ENCODE data around the gene IFI27. TPM values are rescaled to one million over a fixed set of nuclear protein-coding genes. Genes with fewer than 3 reads are reported as not detected.
A peak's percentile ranks its signal among the peaks of the same experiment; 100 is the strongest.

The IFI27 gene
- total RNA-seq, 1 experiment from 2014 or later = 2.3 TPM

GRCh38 chr14:94080621-94081385 is 29.7 kb upstream of the IFI27 start, which contains the start of the genes DDX24 and IFI27L1:
Gene DDX24, minus strand, starts transcription at chr14:94081202. Its CDS starts 1,460 bp downstream, at chr14:94079742.
Gene IFI27L1, plus strand, starts transcription at chr14:94081310. Its CDS starts 15,628 bp downstream, at chr14:94096938.
- H3K4me3 ChIP-seq (ENCODE audit: low read depth in 2 of 2, low read length in 2 of 2) = peak within 1 kb of the TSS; percentile 84 to 96
- ATAC-seq = peak; percentile 100
- peaks cover 18% of the 10 kb centered on the region; the same call in 1 of the 2 replicates for H3K9me3 ChIP-seq (ENCODE audit: control insufficient read depth, insufficient read depth, low read depth, low read length)
- peak; percentile 61 for DNase-seq (ENCODE audit: low read depth, low spot score)
- BruUV-seq (replicated peaks) = no TSS peak
- CTCF ChIA-PET = no interaction called here
- peaks cover 14% of the 10 kb centered on the region for H3K36me3 ChIP-seq (ENCODE audit: control insufficient read depth, insufficient read depth, low read length)
- intact Hi-C loops (cut with micrococcal nuclease; ENCODE audit: unreplicated experiment) (no loop called here), in situ Hi-C loops (cut with HindIII; ENCODE audit: low pct_unique_long_range_greater_than_20kb, low sequenced_read_pairs) (no loop called here)
- H3K4me1 ChIP-seq (ENCODE audit: control insufficient read depth, insufficient read depth, low read length) = peaks cover 8% of the 10 kb centered on the region
- TF ChIP-seq REST (IDR thresholded peaks at IDR 0.05; ENCODE audit: insufficient read depth in 1 of 2, low read depth in 2 of 2, low read length in 1 of 2) (no peak), TCF7L2 (IDR thresholded peaks at IDR 0.05; ENCODE audit: low read depth, low read length) (no peak), POLR2AphosphoS5 (IDR thresholded peaks at IDR 0.05; ENCODE audit: low read depth, low read length) (peak; percentile 70), SIN3A (IDR thresholded peaks at IDR 0.05; ENCODE audit: borderline replicate concordance, insufficient read depth, low read depth, low read length) (no peak)
- TF ChIP-seq, protein P1, sequence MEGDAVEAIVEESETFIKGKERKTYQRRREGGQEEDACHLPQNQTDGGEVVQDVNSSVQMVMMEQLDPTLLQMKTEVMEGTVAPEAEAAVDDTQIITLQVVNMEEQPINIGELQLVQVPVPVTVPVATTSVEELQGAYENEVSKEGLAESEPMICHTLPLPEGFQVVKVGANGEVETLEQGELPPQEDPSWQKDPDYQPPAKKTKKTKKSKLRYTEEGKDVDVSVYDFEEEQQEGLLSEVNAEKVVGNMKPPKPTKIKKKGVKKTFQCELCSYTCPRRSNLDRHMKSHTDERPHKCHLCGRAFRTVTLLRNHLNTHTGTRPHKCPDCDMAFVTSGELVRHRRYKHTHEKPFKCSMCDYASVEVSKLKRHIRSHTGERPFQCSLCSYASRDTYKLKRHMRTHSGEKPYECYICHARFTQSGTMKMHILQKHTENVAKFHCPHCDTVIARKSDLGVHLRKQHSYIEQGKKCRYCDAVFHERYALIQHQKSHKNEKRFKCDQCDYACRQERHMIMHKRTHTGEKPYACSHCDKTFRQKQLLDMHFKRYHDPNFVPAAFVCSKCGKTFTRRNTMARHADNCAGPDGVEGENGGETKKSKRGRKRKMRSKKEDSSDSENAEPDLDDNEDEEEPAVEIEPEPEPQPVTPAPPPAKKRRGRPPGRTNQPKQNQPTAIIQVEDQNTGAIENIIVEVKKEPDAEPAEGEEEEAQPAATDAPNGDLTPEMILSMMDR (IDR thresholded peaks at IDR 0.05) = no peak
- no peaks in the 10 kb centered on the region for H3K27me3 ChIP-seq (ENCODE audit: control insufficient read depth, insufficient read depth, low read length)
- H3K27ac ChIP-seq (ENCODE audit: low read length) = peak within 1 kb of the TSS; percentile 82
- POLR2A ChIA-PET = interaction anchor here (0.6 to 0.7 kb wide), 2 partner anchors 31 to 71 kb away, joined by 3 read pairs; no protein-coding TSS in a partner anchor

DNA sequence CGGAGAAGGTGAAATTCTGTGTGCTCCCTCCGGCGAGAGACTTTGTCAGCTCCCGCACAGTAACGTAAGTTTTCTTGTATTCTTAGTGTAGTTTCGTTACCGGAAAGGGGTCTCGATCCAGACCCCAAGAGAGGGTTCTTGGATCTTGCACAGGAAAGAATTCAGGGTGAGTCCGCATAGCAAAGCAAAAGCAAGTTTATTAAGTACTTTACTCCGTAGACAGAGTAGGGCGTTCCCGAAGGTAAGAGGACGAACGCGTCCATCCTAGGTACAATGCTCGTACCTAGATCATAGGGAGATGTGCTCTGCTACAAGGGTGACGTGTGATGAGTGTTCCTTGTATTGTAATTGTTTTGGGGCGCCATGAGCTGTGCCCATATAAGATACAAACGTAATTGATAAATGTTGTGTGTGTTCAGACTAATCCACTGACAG is 29.1 kb upstream of the IFI27 start:
- BruUV-seq (replicated peaks) = no TSS peak
- H3K4me3 ChIP-seq (ENCODE audit: low read depth in 2 of 2, low read length in 2 of 2) = peak overlapping the region; percentile 84 to 96
- peak overlapping the region; percentile 82 for H3K27ac ChIP-seq (ENCODE audit: low read length)
- H3K4me1 ChIP-seq (ENCODE audit: control insufficient read depth, insufficient read depth, low read length) = peaks cover 8% of the 10 kb centered on the region
- in situ Hi-C loops (cut with HindIII; ENCODE audit: low pct_unique_long_range_greater_than_20kb, low sequenced_read_pairs) (no loop called here), intact Hi-C loops (cut with micrococcal nuclease; ENCODE audit: unreplicated experiment) (no loop called here)
- H3K27me3 ChIP-seq (ENCODE audit: control insufficient read depth, insufficient read depth, low read length) = no peaks in the 10 kb centered on the region
- ChIA-PET CTCF (no interaction called here), POLR2A (interaction anchor here (0.5 to 0.7 kb wide), 3 partner anchors 19 to 71 kb away, joined by 3 to 8 read pairs (median 3); no protein-coding TSS in a partner anchor)
- DNase-seq (ENCODE audit: low read depth, low spot score) (no peak), ATAC-seq (peak; percentile 39)
- peaks cover 14% of the 10 kb centered on the region for H3K36me3 ChIP-seq (ENCODE audit: control insufficient read depth, insufficient read depth, low read length)
- peaks cover 14% of the 10 kb centered on the region; the same call in 1 of the 2 replicates for H3K9me3 ChIP-seq (ENCODE audit: control insufficient read depth, insufficient read depth, low read depth, low read length)
- TF ChIP-seq REST (IDR thresholded peaks at IDR 0.05; ENCODE audit: insufficient read depth in 1 of 2, low read depth in 2 of 2, low read length in 1 of 2) (no peak), POLR2AphosphoS5 (IDR thresholded peaks at IDR 0.05; ENCODE audit: low read depth, low read length) (no peak)

Data from Panc1 (cell line).